Hepatocyte (in vitro differentiated cells): ENCODE data around the gene GALNT14. TPM values are rescaled to one million over a fixed set of nuclear protein-coding genes. Genes with fewer than 3 reads are reported as not detected.
A peak's percentile ranks its signal among the peaks of the same experiment; 100 is the strongest.

Experiments used
- DNase-seq: peaks from one replicate; pipeline ENCODE4 v3.0.0-alpha.2; 2016; ENCODE audit warnings: low spot score
- H2AFZ ChIP-seq: fragments of 200-600 bp; sonication (generic); 2 replicates; pipeline ENCODE4 v1.6.0; 2016; ENCODE audit warnings: antibody characterized with exemption, mild to moderate bottlenecking
- H3K27ac ChIP-seq: fragments of 200-600 bp; sonication (generic); 2 replicates; pipeline ENCODE4 v1.5.1; 2016; ENCODE audit warnings: mild to moderate bottlenecking
- H3K27me3 ChIP-seq: fragments of 200-600 bp; sonication (generic); 2 replicates; pipeline ENCODE4 v1.6.1; 2016
- H3K36me3 ChIP-seq: fragments of 200-600 bp; sonication (generic); replicated peaks from 2 replicates; pipeline ENCODE4 v1.5.1; 2016; ENCODE audit warnings: low read depth; ENCODE audit not compliant: insufficient read depth
- H3K4me1 ChIP-seq: fragments of 200-600 bp; sonication (generic); 2 replicates; pipeline ENCODE4 v1.5.1; 2016; ENCODE audit warnings: mild to moderate bottlenecking, moderate library complexity; ENCODE audit not compliant: insufficient read depth
- H3K4me2 ChIP-seq: fragments of 200-600 bp; sonication (generic); 2 replicates; pipeline ENCODE4 v1.6.0; 2016
- H3K4me3 ChIP-seq: fragments of 200-600 bp; sonication (generic); 2 replicates; pipeline ENCODE4 v1.5.1; 2016; ENCODE audit warnings: mild to moderate bottlenecking
- H3K79me2 ChIP-seq: fragments of 200-600 bp; sonication (generic); 2 replicates; pipeline ENCODE4 v1.6.0; 2017; ENCODE audit warnings: mild to moderate bottlenecking
- H3K9me2 ChIP-seq: fragments of 200-600 bp; sonication (generic); replicated peaks from 2 replicates; pipeline ENCODE4 v1.6.0; 2017; ENCODE audit warnings: mild to moderate bottlenecking; ENCODE audit not compliant: insufficient read depth
- H3K9me3 ChIP-seq: fragments of 200-600 bp; sonication (generic); 2 replicates; pipeline ENCODE4 v1.5.1; 2016; ENCODE audit warnings: low read depth, mild to moderate bottlenecking
- H4K20me1 ChIP-seq: fragments of 200-600 bp; sonication (generic); 2 replicates; pipeline ENCODE4 v1.6.0; 2016; ENCODE audit warnings: mild to moderate bottlenecking; ENCODE audit not compliant: insufficient read depth, poor library complexity, severe bottlenecking
- EZH2 ChIP-seq: fragments of 200-600 bp; sonication (generic); IDR thresholded peaks from 2 replicates; pipeline ENCODE4 v1.6.1; 2016; ENCODE audit warnings: antibody characterized with exemption, mild to moderate bottlenecking, borderline replicate concordance
- EZH2phosphoT487 ChIP-seq: fragments of 200-600 bp; sonication (generic); IDR thresholded peaks from one replicate; pipeline ENCODE4 v1.6.1; 2018; ENCODE audit warnings: antibody characterized with exemption, mild to moderate bottlenecking, low read depth, moderate library complexity; ENCODE audit not compliant: unreplicated experiment, severe bottlenecking
- WGBS: methylation state at CpG from one replicate; pipeline ENCODE4 v1.1.6; 2016; ENCODE audit warnings: low lambda C conversion rate; ENCODE audit errors: missing lambda C conversion rate; 5-methylcytosine and 5-hydroxymethylcytosine counted together
- polyA plus RNA-seq: library from polyadenylated mRNA; unstranded; fragments of >200 nt; fragmentation: Nextera tagmentation; extraction: Ambion mirVana; gene quantifications from 2 replicates; pipeline ENCODE4 v1.2.1, GENCODE V29; 2016
- total RNA-seq: library from RNA; depleted of rRNA; stranded (reverse); fragments of >200 nt; gene quantifications from 2 replicates; pipeline ENCODE4 v1.2.3, GENCODE V29; 2014
- TF ChIP-seq, protein P1 (sequence below): fragments of 200-600 bp; sonication (generic); IDR thresholded peaks from 2 replicates; pipeline ENCODE4 v1.5.1; 2016; ENCODE audit warnings: antibody characterized with exemption, mild to moderate bottlenecking; ENCODE audit not compliant: poor library complexity

GALNT14 gene
- total and polyA plus RNA-seq, 2 experiments from 2014 or later, result 2.2 to 2.9 TPM

DNA sequence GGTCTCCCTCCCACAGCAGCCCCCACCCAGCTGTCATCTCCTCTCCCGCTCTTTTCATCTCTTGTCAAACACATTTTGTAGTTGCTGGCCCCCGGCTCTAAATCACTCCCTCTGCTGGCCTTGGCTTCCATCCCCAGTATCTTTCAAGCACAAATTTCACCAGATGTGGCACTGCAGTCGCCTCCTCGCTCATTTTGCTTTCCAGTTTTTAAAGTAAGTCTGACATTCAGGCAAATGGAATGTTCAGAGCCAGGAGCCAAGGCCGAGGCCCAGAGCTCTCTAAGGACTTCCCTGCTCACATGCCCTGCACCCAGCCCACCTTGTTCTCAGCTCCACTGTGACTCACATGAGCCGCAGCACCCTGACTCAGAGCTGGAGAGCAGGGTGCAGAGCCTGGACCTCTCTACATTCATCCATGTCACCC lies 158.4 kb downstream of the GALNT14 start:
- Histone ChIP-seq H3K4me3 (no peak overlapping the region), H3K9me2 (no peaks in the 10 kb centered on the region), H3K4me1 (peaks cover 7% of the 10 kb centered on the region), H3K27ac (no peak overlapping the region), H3K27me3 (peaks cover 2% of the 10 kb centered on the region), H3K36me3 (no peaks in the 10 kb centered on the region), H4K20me1 (no peaks in the 10 kb centered on the region), H2AFZ (no peak overlapping the region), H3K79me2 (no peaks in the 10 kb centered on the region), H3K4me2 (no peak overlapping the region), H3K9me3 (no peaks in the 10 kb centered on the region)
- 70% methylated on average over 6 of the region's 6 CpGs for WGBS
- no peak for TF ChIP-seq EZH2phosphoT487
- TF ChIP-seq, protein P1, sequence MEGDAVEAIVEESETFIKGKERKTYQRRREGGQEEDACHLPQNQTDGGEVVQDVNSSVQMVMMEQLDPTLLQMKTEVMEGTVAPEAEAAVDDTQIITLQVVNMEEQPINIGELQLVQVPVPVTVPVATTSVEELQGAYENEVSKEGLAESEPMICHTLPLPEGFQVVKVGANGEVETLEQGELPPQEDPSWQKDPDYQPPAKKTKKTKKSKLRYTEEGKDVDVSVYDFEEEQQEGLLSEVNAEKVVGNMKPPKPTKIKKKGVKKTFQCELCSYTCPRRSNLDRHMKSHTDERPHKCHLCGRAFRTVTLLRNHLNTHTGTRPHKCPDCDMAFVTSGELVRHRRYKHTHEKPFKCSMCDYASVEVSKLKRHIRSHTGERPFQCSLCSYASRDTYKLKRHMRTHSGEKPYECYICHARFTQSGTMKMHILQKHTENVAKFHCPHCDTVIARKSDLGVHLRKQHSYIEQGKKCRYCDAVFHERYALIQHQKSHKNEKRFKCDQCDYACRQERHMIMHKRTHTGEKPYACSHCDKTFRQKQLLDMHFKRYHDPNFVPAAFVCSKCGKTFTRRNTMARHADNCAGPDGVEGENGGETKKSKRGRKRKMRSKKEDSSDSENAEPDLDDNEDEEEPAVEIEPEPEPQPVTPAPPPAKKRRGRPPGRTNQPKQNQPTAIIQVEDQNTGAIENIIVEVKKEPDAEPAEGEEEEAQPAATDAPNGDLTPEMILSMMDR, result peak; percentile 20
- DNase-seq, result peak; percentile 71

DNA sequence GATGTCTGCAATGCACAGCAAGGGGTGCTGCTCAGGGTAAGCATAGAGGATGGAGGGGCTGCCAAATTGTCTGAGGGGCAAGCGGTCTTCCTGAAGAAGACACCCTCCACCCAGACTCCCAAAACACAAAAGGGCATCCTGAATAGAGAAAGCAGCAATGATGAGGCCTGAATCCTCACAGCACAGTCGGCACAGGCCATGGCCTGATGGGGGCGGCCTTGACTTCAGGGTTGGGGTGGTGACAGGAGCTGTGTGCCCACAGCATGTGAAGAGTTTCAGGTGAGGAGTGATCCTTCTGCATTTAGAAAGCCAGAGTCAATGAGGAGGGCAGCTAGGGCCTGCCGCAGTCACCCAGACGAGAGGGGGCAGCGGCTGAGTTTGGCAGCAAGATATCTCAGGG lies 159.4 kb downstream of the GALNT14 start:
- H2AFZ ChIP-seq, result no peak overlapping the region

DNA sequence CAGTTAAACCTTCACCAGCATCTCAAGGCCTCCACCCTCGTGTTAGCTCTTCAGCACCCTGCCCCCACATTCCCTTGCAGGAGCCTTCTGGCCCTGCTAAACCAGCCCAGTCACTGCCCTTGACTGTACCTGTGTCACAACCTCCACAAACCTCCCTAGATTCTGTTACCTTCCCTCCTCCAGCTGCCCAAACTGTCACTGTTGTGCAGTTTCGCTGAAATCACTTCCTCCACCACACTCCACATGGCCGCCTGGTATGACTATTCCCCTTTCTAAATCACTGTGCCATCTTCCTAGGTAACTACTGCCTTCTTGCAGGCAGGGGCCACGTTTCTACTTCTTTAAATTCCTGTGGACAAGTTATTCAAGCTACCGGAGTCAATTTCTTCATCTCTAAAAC lies 160.2 kb downstream of the GALNT14 start:
- H3K9me2 ChIP-seq, result no peaks in the 10 kb centered on the region
- H3K79me2 ChIP-seq, result no peaks in the 10 kb centered on the region
- no peak overlapping the region for H3K4me2 ChIP-seq
- DNase-seq, result no peak
- TF ChIP-seq EZH2phosphoT487 (no peak), EZH2 (no peak)
- TF ChIP-seq, protein P1, result no peak
- H2AFZ ChIP-seq, result no peak overlapping the region
- H3K9me3 ChIP-seq, result no peaks in the 10 kb centered on the region
- no peak overlapping the region for H3K4me3 ChIP-seq
- peaks cover 7% of the 10 kb centered on the region for H3K4me1 ChIP-seq
- peaks cover 2% of the 10 kb centered on the region for H3K27me3 ChIP-seq
- WGBS, result 74% methylated on average over 5 of the region's 5 CpGs
- no peaks in the 10 kb centered on the region for H4K20me1 ChIP-seq
- no peak overlapping the region for H3K27ac ChIP-seq
- no peaks in the 10 kb centered on the region for H3K36me3 ChIP-seq

More for the DNA sequence above, 159.4 kb downstream of the GALNT14 start:
- Histone ChIP-seq H3K27me3 (peaks cover 2% of the 10 kb centered on the region), H3K79me2 (no peaks in the 10 kb centered on the region), H3K27ac (no peak overlapping the region), H3K9me2 (no peaks in the 10 kb centered on the region), H3K4me3 (no peak overlapping the region), H3K9me3 (no peaks in the 10 kb centered on the region), H3K4me1 (peaks cover 7% of the 10 kb centered on the region), H4K20me1 (no peaks in the 10 kb centered on the region), H3K4me2 (no peak overlapping the region), H3K36me3 (no peaks in the 10 kb centered on the region)
- TF ChIP-seq EZH2 (no peak), EZH2phosphoT487 (no peak)
- TF ChIP-seq, protein P1, result no peak
- WGBS, result 99% methylated on average over 6 of the region's 6 CpGs
- DNase-seq, result no peak

DNA sequence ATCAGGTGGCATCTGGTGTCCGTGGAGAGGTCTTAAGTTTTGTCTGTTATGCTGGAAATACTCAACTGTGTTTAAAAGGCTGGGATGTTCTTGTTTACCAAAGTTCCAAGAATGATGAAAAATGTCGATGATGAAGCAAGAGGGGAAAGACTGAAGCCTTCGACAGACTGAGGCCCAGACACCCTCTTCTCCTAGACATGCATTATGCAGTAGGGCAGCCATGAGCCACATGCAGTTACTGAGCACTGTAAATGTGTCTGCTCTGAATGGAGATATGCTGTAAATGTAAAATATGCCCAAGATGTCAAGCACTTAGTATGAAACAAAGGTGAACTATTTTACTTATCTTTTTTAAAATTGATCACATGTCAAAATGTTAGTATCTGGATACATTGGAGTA lies 163.1 kb downstream of the GALNT14 start:
- Histone ChIP-seq H3K27ac (no peak overlapping the region), H3K79me2 (no peaks in the 10 kb centered on the region), H3K27me3 (peaks cover 2% of the 10 kb centered on the region), H3K36me3 (no peaks in the 10 kb centered on the region), H3K4me2 (no peak overlapping the region), H3K4me3 (no peak overlapping the region), H2AFZ (no peak overlapping the region), H3K9me3 (no peaks in the 10 kb centered on the region), H3K4me1 (no peaks in the 10 kb centered on the region), H3K9me2 (no peaks in the 10 kb centered on the region), H4K20me1 (no peaks in the 10 kb centered on the region)
- no peak for DNase-seq
- WGBS, result 70% methylated on average over 3 of the region's 3 CpGs
- TF ChIP-seq EZH2phosphoT487 (no peak), EZH2 (no peak)
- TF ChIP-seq, protein P1, result no peak
